C4-2B (cell line): ENCODE data around the gene ITGAE.

Source experiments
- CTCF ChIP-seq: fragments of 450-650 bp; conservative IDR thresholded peaks from 2 replicates; pipeline ENCODE4 v1.5.1; 2017; ENCODE audit warnings: mild to moderate bottlenecking
- ZFX ChIP-seq: fragments of 450-650 bp; IDR thresholded peaks from 2 replicates; pipeline ENCODE4 v1.6.1; 2017

GRCh38 chr17:3766779-3767178, 34.2 kb downstream of the ITGAE start:
- TF ChIP-seq CTCF: no peak
- TF ChIP-seq ZFX: no peak
